ENCODE results near the gene ATP8B3. TPM values are rescaled to one million over a fixed set of nuclear protein-coding genes. Genes with fewer than 3 reads are reported as not detected.

Gene ATP8B3, protein sequence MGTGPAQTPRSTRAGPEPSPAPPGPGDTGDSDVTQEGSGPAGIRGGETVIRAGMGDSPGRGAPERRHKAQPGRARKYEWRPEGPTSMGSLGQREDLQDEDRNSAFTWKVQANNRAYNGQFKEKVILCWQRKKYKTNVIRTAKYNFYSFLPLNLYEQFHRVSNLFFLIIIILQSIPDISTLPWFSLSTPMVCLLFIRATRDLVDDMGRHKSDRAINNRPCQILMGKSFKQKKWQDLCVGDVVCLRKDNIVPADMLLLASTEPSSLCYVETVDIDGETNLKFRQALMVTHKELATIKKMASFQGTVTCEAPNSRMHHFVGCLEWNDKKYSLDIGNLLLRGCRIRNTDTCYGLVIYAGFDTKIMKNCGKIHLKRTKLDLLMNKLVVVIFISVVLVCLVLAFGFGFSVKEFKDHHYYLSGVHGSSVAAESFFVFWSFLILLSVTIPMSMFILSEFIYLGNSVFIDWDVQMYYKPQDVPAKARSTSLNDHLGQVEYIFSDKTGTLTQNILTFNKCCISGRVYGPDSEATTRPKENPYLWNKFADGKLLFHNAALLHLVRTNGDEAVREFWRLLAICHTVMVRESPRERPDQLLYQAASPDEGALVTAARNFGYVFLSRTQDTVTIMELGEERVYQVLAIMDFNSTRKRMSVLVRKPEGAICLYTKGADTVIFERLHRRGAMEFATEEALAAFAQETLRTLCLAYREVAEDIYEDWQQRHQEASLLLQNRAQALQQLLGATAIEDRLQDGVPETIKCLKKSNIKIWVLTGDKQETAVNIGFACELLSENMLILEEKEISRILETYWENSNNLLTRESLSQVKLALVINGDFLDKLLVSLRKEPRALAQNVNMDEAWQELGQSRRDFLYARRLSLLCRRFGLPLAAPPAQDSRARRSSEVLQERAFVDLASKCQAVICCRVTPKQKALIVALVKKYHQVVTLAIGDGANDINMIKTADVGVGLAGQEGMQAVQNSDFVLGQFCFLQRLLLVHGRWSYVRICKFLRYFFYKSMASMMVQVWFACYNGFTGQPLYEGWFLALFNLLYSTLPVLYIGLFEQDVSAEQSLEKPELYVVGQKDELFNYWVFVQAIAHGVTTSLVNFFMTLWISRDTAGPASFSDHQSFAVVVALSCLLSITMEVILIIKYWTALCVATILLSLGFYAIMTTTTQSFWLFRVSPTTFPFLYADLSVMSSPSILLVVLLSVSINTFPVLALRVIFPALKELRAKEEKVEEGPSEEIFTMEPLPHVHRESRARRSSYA (N-terminal part only)
- 0.11 TPM for total RNA-seq

DNA sequence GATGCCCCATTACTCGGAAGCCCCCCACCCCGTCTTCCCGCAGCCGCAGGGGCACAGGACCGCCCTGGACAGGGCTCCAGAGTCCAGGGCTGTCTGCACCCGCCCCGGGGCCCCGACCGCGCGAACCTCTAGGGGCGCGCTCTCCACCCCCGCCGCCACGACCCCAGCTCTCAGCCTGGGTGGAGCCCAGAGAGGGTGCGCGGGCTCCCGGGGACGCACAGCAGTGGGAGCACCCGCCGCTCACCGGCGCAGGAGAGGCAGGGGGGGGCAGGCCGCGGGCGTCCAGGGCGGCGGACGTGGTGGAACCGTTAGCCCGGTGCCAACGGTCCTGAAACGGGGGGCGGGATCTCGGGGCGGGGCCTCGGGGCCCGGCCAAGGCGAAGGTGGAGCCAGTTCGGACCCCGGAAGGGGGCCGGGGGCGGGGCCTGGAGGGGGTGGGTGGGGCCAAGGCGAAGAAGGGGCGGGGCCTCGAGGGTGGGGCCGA, at the start of gene ATP8B3:
Gene ATP8B3, minus strand, starts transcription at position 335 of the 484 bp plus-strand sequence. CDS start 540 bp downstream, outside the sequence.
- Histone ChIP-seq H3K27me3 (no peaks in the 10 kb centered on the region), H3K4me3 (peak within 1 kb of the TSS; percentile 59 to 67), H3K36me3 (peaks cover 22 to 23% of the 10 kb centered on the region in 2 donors), H3K27ac (peak within 1 kb of the TSS; percentile 65 to 78), H3K9me3 (no peaks in the 10 kb centered on the region), H3K4me1 (peaks cover 4 to 13% of the 10 kb centered on the region in 2 donors)
- no peak for DNase-seq (ENCODE audit: low spot score in 2 of 2)
- no peak for TF ChIP-seq CTCF (IDR thresholded peaks at IDR 0.05)
- intact Hi-C loops (cut with DNase I): loop anchor here (1.0 kb wide), 1 partner anchor 160 kb away; the partner anchor contains the start of gene TCF3

GRCh38 chr19:1861599-1862031, 49.5 kb upstream of the ATP8B3 start:
- Histone ChIP-seq H3K9me3 (no peaks in the 10 kb centered on the region), H3K27ac (no peak overlapping the region), H3K36me3 (no peaks in the 10 kb centered on the region), H3K4me1 (peaks cover 16 to 29% of the 10 kb centered on the region in 2 donors), H3K27me3 (no peaks in the 10 kb centered on the region), H3K4me3 (peak overlapping the region; percentile 59 to 92)
- intact Hi-C loops (cut with DNase I): loop anchor here (5.0 kb wide), 1 partner anchor 291 kb away; the partner anchor contains the start of gene AP3D1
- no peak for TF ChIP-seq CTCF (IDR thresholded peaks at IDR 0.05)
- DNase-seq (ENCODE audit: low spot score in 2 of 2): no peak

DNA sequence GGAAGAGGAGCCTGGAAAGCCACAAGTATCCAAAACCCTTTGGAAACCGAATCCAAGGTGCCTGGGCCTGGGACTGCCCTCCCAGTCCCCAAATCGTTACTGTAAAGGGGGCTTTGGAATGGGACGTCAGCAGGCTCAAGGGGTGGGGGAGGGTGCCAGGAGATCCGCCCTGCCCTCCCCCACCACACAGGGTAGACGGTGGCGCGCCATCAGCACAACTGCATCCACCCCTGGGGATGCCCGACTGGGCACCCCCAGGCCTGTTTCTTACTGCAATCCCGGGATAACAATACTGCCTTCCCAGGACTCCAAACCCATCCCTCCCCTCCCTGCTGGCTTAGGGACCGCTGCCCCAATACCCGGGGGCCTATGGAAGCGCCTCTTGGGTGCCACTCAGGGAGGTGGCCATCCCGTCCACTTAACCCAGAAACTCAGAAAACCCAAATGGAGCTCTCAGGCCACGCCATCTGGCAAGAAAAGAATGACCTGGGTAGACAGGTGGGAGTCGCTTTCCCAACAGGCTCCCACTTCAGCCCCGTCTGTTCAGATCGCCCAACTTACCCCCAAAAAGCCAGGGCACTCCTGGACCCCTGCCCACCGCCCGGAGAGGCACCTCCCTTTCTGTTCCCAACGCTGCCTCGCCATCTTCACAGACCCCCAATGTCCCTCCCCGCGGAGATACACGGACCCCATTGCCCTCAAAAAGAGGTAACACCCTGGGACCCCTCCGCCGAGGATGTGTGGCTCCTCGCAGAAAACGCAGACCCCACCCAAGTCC, 48.9 kb upstream of the ATP8B3 start:
- intact Hi-C loops (cut with DNase I): loop anchor here (5.0 kb wide), 1 partner anchor 291 kb away; the partner anchor contains the start of gene AP3D1
- H3K36me3 ChIP-seq: no peaks in the 10 kb centered on the region
- H3K4me3 ChIP-seq: no peak overlapping the region
- DNase-seq (ENCODE audit: low spot score in 2 of 2): no peak
- H3K27me3 ChIP-seq: no peaks in the 10 kb centered on the region
- no peaks in the 10 kb centered on the region for H3K9me3 ChIP-seq
- no peak overlapping the region for H3K27ac ChIP-seq
- H3K4me1 ChIP-seq: peaks cover 16 to 29% of the 10 kb centered on the region in 2 donors
- no peak for TF ChIP-seq CTCF (IDR thresholded peaks at IDR 0.05)

DNA sequence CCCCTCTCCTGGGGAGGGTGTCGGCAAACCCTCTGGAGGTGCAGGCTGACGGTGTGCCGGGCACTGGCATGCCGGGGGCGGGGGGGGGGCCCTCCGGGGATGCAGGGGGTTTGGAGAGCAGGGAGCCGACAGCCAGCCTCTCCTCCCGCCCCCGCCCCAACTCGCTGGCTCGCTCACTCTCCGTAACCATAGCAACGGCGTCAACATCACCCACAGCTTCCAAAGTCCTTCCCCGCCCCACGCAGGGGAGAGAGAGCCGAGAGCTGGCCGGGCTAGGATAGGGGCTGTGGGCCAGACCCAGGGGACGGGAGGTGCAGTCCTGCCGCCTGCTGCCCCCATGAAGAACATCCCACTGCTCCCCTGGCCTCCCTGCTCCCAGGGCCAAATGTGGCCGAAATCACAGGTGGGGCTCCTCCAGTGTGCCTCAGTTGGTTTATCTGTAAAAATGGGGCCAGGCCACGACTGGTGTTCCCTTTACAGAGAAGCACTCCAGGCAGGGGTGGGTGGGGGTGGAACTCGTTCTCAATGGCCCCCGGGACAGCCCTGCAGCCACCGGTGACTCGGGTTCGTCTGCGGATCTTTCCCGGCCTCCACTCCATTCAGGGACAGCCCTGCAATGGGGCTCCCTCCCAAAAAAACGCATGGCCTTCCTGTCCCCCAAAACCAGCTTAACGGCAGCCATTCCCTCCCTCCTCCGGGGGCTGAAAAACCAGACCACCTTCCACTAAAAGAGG, 48.1 kb upstream of the ATP8B3 start:
- Histone ChIP-seq H3K4me1 (peaks cover 16 to 29% of the 10 kb centered on the region in 2 donors), H3K27me3 (no peaks in the 10 kb centered on the region), H3K27ac (no peak overlapping the region), H3K4me3 (no peak overlapping the region), H3K36me3 (no peaks in the 10 kb centered on the region), H3K9me3 (no peaks in the 10 kb centered on the region)
- DNase-seq (ENCODE audit: low spot score in 2 of 2): no peak
- intact Hi-C loops (cut with DNase I): loop anchor here (5.0 kb wide), 1 partner anchor 292 kb away; the partner anchor contains the start of gene AP3D1
- TF ChIP-seq CTCF (IDR thresholded peaks at IDR 0.05): no peak

Data from ascending aorta (tissue), 2 donors.